GM12878 (cell line): ENCODE results near the gene SLC6A7. TPM values are rescaled to one million over a fixed set of nuclear protein-coding genes. Genes with fewer than 3 reads are reported as not detected.

Experiments used
- ATAC-seq: fragments of 200-7000 bp; cut with Tn5 transposase; 3 replicates; pipeline ENCODE4 v1.9.1; 2020; ENCODE audit warnings: mild to moderate bottlenecking, moderate library complexity
- BruUV-seq: library from RNA; stranded (reverse); fragments of 400-500 nt; replicated peaks from 2 replicates; lab custom pipeline; 2021; lab: Mats Ljungman, UMichigan
- CTCF ChIA-PET: fragments of 300-600 bp; sonication (Branson Sonifier 250); formaldehyde crosslinking; extraction: SDS; loops from one replicate; lab custom pipeline; 2021; ENCODE audit warnings: inconsistent platforms; lab: Yijun Ruan, JAX
- POLR2A ChIA-PET: fragments of 350-600 bp; formaldehyde crosslinking; extraction: SDS; loops from one replicate; lab custom pipeline; 2021; ENCODE audit warnings: inconsistent platforms; lab: Charles Lee
- RAD21 ChIA-PET: fragments of 300-600 bp; sonication (Branson Sonifier 250); formaldehyde crosslinking; loops from one replicate; lab custom pipeline; 2023; ENCODE audit warnings: antibody characterized with exemption; ENCODE audit not compliant: unreplicated experiment; lab: Charles Lee
- SMC1A ChIA-PET: fragments of 300-600 bp; sonication (Branson Sonifier 250); formaldehyde crosslinking; loops from one replicate; lab custom pipeline; 2023; ENCODE audit not compliant: unreplicated experiment, uncharacterized antibody; lab: Charles Lee
- DNase-seq: peaks from one replicate; pipeline ENCODE4 v3.0.0-alpha.2; 2011; ENCODE audit warnings: low read depth, low spot score
- FAIRE-seq: peaks from 3 replicates; lab custom pipeline; 2011; peaks lifted over from hg19 to GRCh38; lab: Jason Lieb, UNC
- H2AFZ ChIP-seq: 2 replicates; pipeline ENCODE4 v1.6.0; 2011; ENCODE audit warnings: low read depth, low read length, control low read depth; ENCODE audit not compliant: control insufficient read depth
- H3K27ac ChIP-seq: 2 replicates; pipeline ENCODE4 v1.5.1; 2011; ENCODE audit warnings: control low read depth; ENCODE audit not compliant: control insufficient read depth, insufficient read depth
- H3K27me3 ChIP-seq, 2 experiments: replicated peaks in 1 of 2; 2 replicates each; pipeline versions ENCODE4 v1.6.0 to v1.6.1; 2011; ENCODE audit warnings: low read length in 1 of 2; ENCODE audit not compliant: control insufficient read depth in 2 of 2, insufficient read depth in 2 of 2
- H3K36me3 ChIP-seq, 2 experiments: 2 replicates each; pipeline ENCODE4 v1.5.1; 2011; ENCODE audit warnings: low read length in 1 of 2; ENCODE audit not compliant: control insufficient read depth in 2 of 2, insufficient read depth in 2 of 2
- H3K4me1 ChIP-seq: 2 replicates; pipeline ENCODE4 v1.6.1; 2011; ENCODE audit warnings: mild to moderate bottlenecking, low read length, moderate library complexity, mixed read lengths; ENCODE audit not compliant: control insufficient read depth, insufficient read depth
- H3K4me2 ChIP-seq: 2 replicates; pipeline ENCODE4 v1.6.0; 2011; ENCODE audit warnings: control low read depth; ENCODE audit not compliant: control insufficient read depth, insufficient read depth
- H3K4me3 ChIP-seq: fragments of 200-600 bp; sonication (generic); 2 replicates; pipeline ENCODE4 v1.5.1; 2016
- H3K79me2 ChIP-seq: 2 replicates; pipeline ENCODE4 v1.6.0; 2011; ENCODE audit warnings: low read length; ENCODE audit not compliant: control insufficient read depth, insufficient read depth
- H3K9ac ChIP-seq: 2 replicates; pipeline ENCODE4 v1.8.0; 2011; ENCODE audit warnings: low read length, control low read depth, mixed read lengths; ENCODE audit not compliant: control insufficient read depth, insufficient read depth
- H3K9me3 ChIP-seq: replicated peaks from 3 replicates; pipeline ENCODE4 v1.5.1; 2011; ENCODE audit warnings: mild to moderate bottlenecking, low read length; ENCODE audit not compliant: control insufficient read depth, insufficient read depth
- H4K20me1 ChIP-seq: 2 replicates; pipeline ENCODE4 v1.6.0; 2011; ENCODE audit not compliant: control insufficient read depth, insufficient read depth
- ATF7 ChIP-seq: fragments of 450-650 bp; IDR thresholded peaks from 2 replicates; pipeline ENCODE4 v1.6.1; 2016; ENCODE audit warnings: low read depth, mild to moderate bottlenecking
- BHLHE40 ChIP-seq, 2 experiments: fragments of 450-650 bp in 1 of 2; IDR thresholded peaks; 2 replicates each; pipeline ENCODE4 v1.6.1; 2011 to 2017; ENCODE audit warnings: low read depth in 2 of 2, borderline replicate concordance in 1 of 2, improper control_type of control experiment in 1 of 2, low read length in 1 of 2, mild to moderate bottlenecking in 1 of 2
- CBFB ChIP-seq: IDR thresholded peaks from 2 replicates; pipeline ENCODE4 v1.6.1; 2016; ENCODE audit warnings: antibody characterized with exemption, low read depth
- RAD51 ChIP-seq: fragments of 450-650 bp; IDR thresholded peaks from 2 replicates; pipeline ENCODE4 v1.6.1; 2016; ENCODE audit warnings: moderate library complexity, mild to moderate bottlenecking, inconsistent platforms
- RELB ChIP-seq: fragments of 450-650 bp; IDR thresholded peaks from 2 replicates; pipeline ENCODE4 v1.6.1; 2017; ENCODE audit warnings: low read depth, mild to moderate bottlenecking, moderate library complexity
- WRNIP1 ChIP-seq: IDR thresholded peaks from 2 replicates; pipeline ENCODE4 v1.6.1; 2011; ENCODE audit warnings: low read depth, low read length, improper control_type of control experiment, borderline replicate concordance
- WGBS: methylation state at CpG from one replicate; pipeline ENCODE4 v1.1.6; 2016; ENCODE audit warnings: low lambda C conversion rate; ENCODE audit not compliant: insufficient replicate concordance, insufficient coverage; ENCODE audit errors: missing lambda C conversion rate; 5-methylcytosine and 5-hydroxymethylcytosine counted together
- in situ Hi-C: fragments of 300-500 bp; cut with MboI; formaldehyde crosslinking; loops from 9 replicates; pipeline ENCODE4 v1.14.3; 2018; ENCODE audit warnings: mixed read lengths
- intact Hi-C: fragments of 100-400 bp; cut with micrococcal nuclease; formaldehyde crosslinking; loops from one replicate; pipeline ENCODE4 v1.14.2; 2022; ENCODE audit not compliant: unreplicated experiment
- polyA plus RNA-seq, 11 experiments: library from polyadenylated mRNA; depleted of rRNA in 4 of 11; unstranded in 6 of 11; stranded (reverse) in 5 of 11; fragments of >200 nt; fragmentation: Nextera tagmentation in 4 of 11; fragmentation: Illumina TruSeq in 1 of 11; extraction: Ambion mirVana in 4 of 11; extraction: Trizol in 1 of 11; gene quantifications; 1 replicate in 1 of 11; 2 replicates in 10 of 11; pipeline versions ENCODE4 v1.2.1 to v1.2.3, GENCODE V29; 2011 to 2016; ENCODE audit warnings: inconsistent platforms in 2 of 11, missing spikeins in 2 of 11, low read depth in 1 of 11
- total RNA-seq, 4 experiments: library from RNA; depleted of rRNA in 3 of 4; stranded (reverse); fragments of >200 nt in 3 of 4; fragmentation: Illumina TruSeq in 1 of 4; extraction: Trizol in 1 of 4; gene quantifications; 2 replicates each; pipeline versions ENCODE4 v1.2.1 to v1.2.3, GENCODE V29; 2013 to 2021
- TF ChIP-seq, protein P1 (sequence below): fragments of 450-650 bp; IDR thresholded peaks from 2 replicates; pipeline ENCODE4 v1.6.1; 2016; ENCODE audit warnings: mild to moderate bottlenecking
- TF ChIP-seq, protein P2 (sequence below): fragments of 450-650 bp; IDR thresholded peaks from 2 replicates; pipeline ENCODE4 v1.6.1; 2017; ENCODE audit warnings: borderline replicate concordance

The SLC6A7 gene
- total and polyA plus RNA-seq, 10 of the 15 experiments (the other 5 are each of a cell fraction or from before 2014, with no cell fraction given), result 0.01 to 0.15 (median 0.06) TPM; not detected in 7

DNA sequence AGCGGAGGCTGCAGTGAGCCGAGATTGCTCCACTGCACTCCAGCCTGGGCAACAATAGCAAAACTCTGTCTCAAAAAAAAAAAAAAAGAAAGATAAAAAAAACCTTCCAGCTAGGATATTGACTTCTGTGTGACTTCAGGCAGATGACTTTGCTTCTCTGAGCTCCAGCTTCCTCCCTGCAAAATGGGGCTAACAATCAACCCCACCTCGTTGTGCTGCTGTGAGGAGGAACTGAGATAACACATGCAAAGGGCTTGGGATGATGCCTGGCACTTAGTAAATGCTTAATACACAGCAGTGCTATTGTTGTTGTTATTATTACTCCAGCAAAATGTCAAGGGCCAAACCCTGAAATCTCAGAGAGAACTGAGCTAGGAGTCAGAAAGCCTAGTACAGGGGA lies 26.8 kb upstream of the SLC6A7 start:
- no TSS peak for BruUV-seq
- Histone ChIP-seq H3K79me2 (no peaks in the 10 kb centered on the region), H3K27ac (no peak overlapping the region), H3K4me2 (no peak overlapping the region), H3K9me3 (no peaks in the 10 kb centered on the region), H3K4me3 (no peak overlapping the region), H3K36me3 (no peaks in the 10 kb centered on the region), H4K20me1 (no peaks in the 10 kb centered on the region), H3K9ac (no peak overlapping the region), H3K27me3 (no peaks in the 10 kb centered on the region; a peak in 1 of 4 replicates), H2AFZ (no peak overlapping the region), H3K4me1 (peaks cover 9% of the 10 kb centered on the region)
- no peak for FAIRE-seq
- intact Hi-C loops, result no loop called here
- 0% methylated on average over 1 of the region's 3 CpGs for whole genome bisulfite sequencing
- in situ Hi-C loops, result no loop called here
- DNase-seq, result no peak
- ChIA-PET CTCF (interaction anchor here (0.6 to 6.7 kb wide), 18 partner anchors 10 to 512 kb away, joined by 3 to 68 read pairs (median 4); no protein-coding TSS in a partner anchor), RAD21 (interaction anchor here (0.6 to 1.9 kb wide), 10 partner anchors 12 to 273 kb away, joined by 3 to 8 read pairs (median 4); no protein-coding TSS in a partner anchor), SMC1A (interaction anchor here (0.8 to 1.8 kb wide), 9 partner anchors 12 to 271 kb away, joined by 3 to 10 read pairs (median 3); no protein-coding TSS in a partner anchor), POLR2A (no interaction called here)
- no peak for ATAC-seq
- no peak for TF ChIP-seq RAD51
- TF ChIP-seq, protein P1, sequence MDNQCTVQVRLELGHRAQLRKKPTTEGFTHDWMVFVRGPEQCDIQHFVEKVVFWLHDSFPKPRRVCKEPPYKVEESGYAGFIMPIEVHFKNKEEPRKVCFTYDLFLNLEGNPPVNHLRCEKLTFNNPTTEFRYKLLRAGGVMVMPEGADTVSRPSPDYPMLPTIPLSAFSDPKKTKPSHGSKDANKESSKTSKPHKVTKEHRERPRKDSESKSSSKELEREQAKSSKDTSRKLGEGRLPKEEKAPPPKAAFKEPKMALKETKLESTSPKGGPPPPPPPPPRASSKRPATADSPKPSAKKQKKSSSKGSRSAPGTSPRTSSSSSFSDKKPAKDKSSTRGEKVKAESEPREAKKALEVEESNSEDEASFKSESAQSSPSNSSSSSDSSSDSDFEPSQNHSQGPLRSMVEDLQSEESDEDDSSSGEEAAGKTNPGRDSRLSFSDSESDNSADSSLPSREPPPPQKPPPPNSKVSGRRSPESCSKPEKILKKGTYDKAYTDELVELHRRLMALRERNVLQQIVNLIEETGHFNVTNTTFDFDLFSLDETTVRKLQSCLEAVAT, result no peak
- TF ChIP-seq, protein P2, sequence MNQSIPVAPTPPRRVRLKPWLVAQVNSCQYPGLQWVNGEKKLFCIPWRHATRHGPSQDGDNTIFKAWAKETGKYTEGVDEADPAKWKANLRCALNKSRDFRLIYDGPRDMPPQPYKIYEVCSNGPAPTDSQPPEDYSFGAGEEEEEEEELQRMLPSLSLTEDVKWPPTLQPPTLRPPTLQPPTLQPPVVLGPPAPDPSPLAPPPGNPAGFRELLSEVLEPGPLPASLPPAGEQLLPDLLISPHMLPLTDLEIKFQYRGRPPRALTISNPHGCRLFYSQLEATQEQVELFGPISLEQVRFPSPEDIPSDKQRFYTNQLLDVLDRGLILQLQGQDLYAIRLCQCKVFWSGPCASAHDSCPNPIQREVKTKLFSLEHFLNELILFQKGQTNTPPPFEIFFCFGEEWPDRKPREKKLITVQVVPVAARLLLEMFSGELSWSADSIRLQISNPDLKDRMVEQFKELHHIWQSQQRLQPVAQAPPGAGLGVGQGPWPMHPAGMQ, result no peak
- TF ChIP-seq WRNIP1, result no peak
- TF ChIP-seq ATF7, result no peak
- no peak for TF ChIP-seq RELB
- no peak for TF ChIP-seq CBFB
- TF ChIP-seq BHLHE40 (IDR thresholded peaks at IDR 0.05; ENCODE audit: borderline replicate concordance in 1 of 2, low read depth in 2 of 2, low read length in 1 of 2), result no peak
